HEK293T (cell line): ENCODE results near the gene NFYC.
"Not testable (repeated sequence)": the region's sequence is repeated elsewhere in the genome, so short reads cannot be mapped to it uniquely, and the experiment has no call there.

ENCODE experiments used
- CTCF ChIA-PET: fragments of 350-600 bp; formaldehyde crosslinking; extraction: SDS; loops from one replicate; lab custom pipeline; 2021; ENCODE audit warnings: antibody characterized with exemption, inconsistent platforms; lab: Yijun Ruan, JAX
- POLR2A ChIA-PET: fragments of 350-600 bp; formaldehyde crosslinking; extraction: SDS; loops from one replicate; lab custom pipeline; 2020; ENCODE audit warnings: antibody characterized with exemption, inconsistent platforms; lab: Yijun Ruan, JAX
- DNase-seq: peaks from one replicate; pipeline ENCODE4 v3.0.0; 2012; ENCODE audit warnings: mixed read lengths; ENCODE audit errors: extremely low spot score
- ARNT ChIP-seq: fragments of 450-650 bp; IDR thresholded peaks from 2 replicates; pipeline ENCODE4 v1.6.1; 2017; ENCODE audit warnings: mild to moderate bottlenecking
- BHLHE40 ChIP-seq: fragments of 450-650 bp; IDR thresholded peaks from 2 replicates; pipeline ENCODE4 v1.6.1; 2016; ENCODE audit warnings: mild to moderate bottlenecking, moderate library complexity, borderline replicate concordance
- CTBP1 ChIP-seq: fragments of 450-650 bp; IDR thresholded peaks from 2 replicates; pipeline ENCODE4 v1.6.1; 2016; ENCODE audit warnings: borderline replicate concordance
- ELF4 ChIP-seq: fragments of 450-650 bp; IDR thresholded peaks from 2 replicates; pipeline ENCODE4 v1.6.1; 2017; ENCODE audit warnings: antibody characterized with exemption
- FOXA1 ChIP-seq: fragments of 450-650 bp; IDR thresholded peaks from 2 replicates; pipeline ENCODE4 v1.6.1; 2016; ENCODE audit warnings: mild to moderate bottlenecking
- FOXK2 ChIP-seq: fragments of 450-650 bp; IDR thresholded peaks from 2 replicates; pipeline ENCODE4 v1.6.1; 2016; ENCODE audit warnings: mild to moderate bottlenecking
- FOXM1 ChIP-seq: fragments of 450-650 bp; IDR thresholded peaks from 2 replicates; pipeline ENCODE4 v1.6.1; 2017; ENCODE audit warnings: mild to moderate bottlenecking, borderline replicate concordance
- HDGF ChIP-seq: fragments of 450-650 bp; IDR thresholded peaks from 2 replicates; pipeline ENCODE4 v1.6.1; 2017; ENCODE audit warnings: antibody characterized with exemption, borderline replicate concordance
- L3MBTL2 ChIP-seq: fragments of 450-650 bp; conservative IDR thresholded peaks from 2 replicates; pipeline ENCODE4 v1.6.1; 2016; ENCODE audit warnings: mild to moderate bottlenecking
- LEF1 ChIP-seq: fragments of 450-650 bp; IDR thresholded peaks from 2 replicates; pipeline ENCODE4 v1.6.1; 2017; ENCODE audit warnings: mild to moderate bottlenecking, borderline replicate concordance
- NFRKB ChIP-seq: fragments of 450-650 bp; IDR thresholded peaks from 2 replicates; pipeline ENCODE4 v1.6.1; 2016; ENCODE audit warnings: mild to moderate bottlenecking, moderate library complexity
- SP1 ChIP-seq: fragments of 450-650 bp; IDR thresholded peaks from 2 replicates; pipeline ENCODE4 v1.6.1; 2017
- SUZ12 ChIP-seq: fragments of 450-650 bp; IDR thresholded peaks from 2 replicates; pipeline ENCODE4 v1.6.1; 2016; ENCODE audit warnings: mild to moderate bottlenecking
- TARDBP ChIP-seq: fragments of 450-650 bp; IDR thresholded peaks from 2 replicates; pipeline ENCODE4 v1.6.1; 2016
- ZNF384 ChIP-seq: fragments of 450-650 bp; IDR thresholded peaks from 2 replicates; pipeline ENCODE4 v1.6.1; 2016
- TF ChIP-seq, protein P1 (sequence below): fragments of 450-650 bp; IDR thresholded peaks from 2 replicates; pipeline ENCODE4 v1.6.1; 2016

NFYC gene

DNA sequence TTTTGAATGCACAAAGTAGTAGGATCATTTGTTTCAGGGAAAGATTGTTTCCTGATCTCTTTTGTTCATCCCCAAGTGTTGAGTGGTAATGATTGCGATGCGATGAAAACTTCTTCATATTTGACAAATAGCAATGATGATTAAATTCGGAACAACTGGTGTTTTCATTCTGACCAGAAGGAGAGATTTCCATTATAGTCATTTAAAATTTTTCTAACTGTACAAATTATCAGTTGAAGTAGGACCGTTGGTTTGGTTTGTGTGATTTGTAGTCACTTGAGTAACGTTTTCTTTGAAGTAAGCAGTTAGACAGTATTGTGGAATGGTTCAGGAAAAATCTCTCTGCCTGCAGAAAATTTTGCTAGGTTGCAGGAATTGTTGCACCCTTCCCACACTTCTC lies 5.9 kb downstream of the NFYC start:
- POLR2A ChIA-PET, result no interaction called here
- DNase-seq, result no peak
- CTCF ChIA-PET, result no interaction called here
- no peak for TF ChIP-seq SUZ12
- TF ChIP-seq FOXK2, result no peak
- TF ChIP-seq FOXM1, result no peak

DNA sequence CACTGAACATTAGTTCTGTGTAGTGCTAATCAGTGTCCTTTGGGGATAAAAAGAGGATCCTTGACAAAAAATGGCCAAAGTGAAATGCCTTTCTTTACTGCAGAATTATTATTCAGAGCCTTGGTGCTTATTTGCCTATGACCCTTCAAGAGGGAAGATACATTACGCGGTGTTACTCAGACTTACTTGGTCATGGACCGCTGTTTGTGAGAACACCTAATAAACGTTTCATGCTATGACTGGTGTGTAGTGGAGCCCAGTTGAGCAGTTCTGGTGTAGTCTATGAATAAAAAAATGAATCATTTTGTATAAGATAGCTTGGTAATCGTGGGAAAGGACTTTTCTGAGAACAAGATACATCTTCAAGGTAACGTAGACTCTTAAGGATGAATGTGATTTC lies 8.3 kb downstream of the NFYC start:
- TF ChIP-seq SUZ12 (no peak), ARNT (no peak), FOXK2 (no peak), FOXA1 (no peak), FOXM1 (no peak), SP1 (no peak), L3MBTL2 (no peak), NFRKB (no peak), ZNF384 (no peak)
- TF ChIP-seq, protein P1, sequence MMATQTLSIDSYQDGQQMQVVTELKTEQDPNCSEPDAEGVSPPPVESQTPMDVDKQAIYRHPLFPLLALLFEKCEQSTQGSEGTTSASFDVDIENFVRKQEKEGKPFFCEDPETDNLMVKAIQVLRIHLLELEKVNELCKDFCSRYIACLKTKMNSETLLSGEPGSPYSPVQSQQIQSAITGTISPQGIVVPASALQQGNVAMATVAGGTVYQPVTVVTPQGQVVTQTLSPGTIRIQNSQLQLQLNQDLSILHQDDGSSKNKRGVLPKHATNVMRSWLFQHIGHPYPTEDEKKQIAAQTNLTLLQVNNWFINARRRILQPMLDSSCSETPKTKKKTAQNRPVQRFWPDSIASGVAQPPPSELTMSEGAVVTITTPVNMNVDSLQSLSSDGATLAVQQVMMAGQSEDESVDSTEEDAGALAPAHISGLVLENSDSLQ, result no peak
- ChIA-PET POLR2A (interaction anchor here (1.0 to 5.7 kb wide), 2 partner anchors 7 to 19 kb away, joined by 3 to 83 read pairs; partner anchors contain the start of gene NFYC), CTCF (no interaction called here)
- DNase-seq, result no peak

DNA sequence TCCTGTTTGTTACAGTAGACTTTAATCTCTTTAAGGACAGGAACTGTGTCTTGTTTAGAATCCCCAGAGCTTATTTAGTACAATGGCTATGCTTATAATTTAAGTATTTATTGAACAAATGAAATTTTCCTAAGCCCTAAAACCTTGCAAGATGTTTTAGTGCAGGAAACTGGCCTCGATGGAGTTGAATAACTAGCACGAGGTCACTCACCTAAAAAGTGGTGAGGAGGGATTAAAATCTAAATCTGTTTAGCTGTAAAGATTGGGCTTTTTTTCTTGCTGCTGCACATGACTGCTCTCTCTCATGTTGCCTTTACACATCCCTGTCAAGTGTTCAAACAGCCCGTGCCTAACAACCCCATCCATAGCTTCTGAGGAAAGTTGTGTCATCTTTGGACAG lies 10.2 kb downstream of the NFYC start:
- no peak for DNase-seq
- TF ChIP-seq SP1 (no peak), FOXM1 (no peak), HDGF (no peak), ARNT (no peak), SUZ12 (no peak), FOXA1 (no peak), CTBP1 (no peak), NFRKB (no peak), LEF1 (no peak), FOXK2 (no peak), BHLHE40 (no peak), L3MBTL2 (no peak), ELF4 (no peak), ZNF384 (no peak), TARDBP (no peak)
- TF ChIP-seq, protein P1, result no peak
- ChIA-PET POLR2A (interaction anchor here (5.7 kb wide), 1 partner anchor 9 kb away, joined by 83 read pairs; the partner anchor contains the start of gene NFYC), CTCF (interaction anchor here (0.9 kb wide), 1 partner anchor 131 kb away, joined by 3 read pairs; no protein-coding TSS in a partner anchor)

DNA sequence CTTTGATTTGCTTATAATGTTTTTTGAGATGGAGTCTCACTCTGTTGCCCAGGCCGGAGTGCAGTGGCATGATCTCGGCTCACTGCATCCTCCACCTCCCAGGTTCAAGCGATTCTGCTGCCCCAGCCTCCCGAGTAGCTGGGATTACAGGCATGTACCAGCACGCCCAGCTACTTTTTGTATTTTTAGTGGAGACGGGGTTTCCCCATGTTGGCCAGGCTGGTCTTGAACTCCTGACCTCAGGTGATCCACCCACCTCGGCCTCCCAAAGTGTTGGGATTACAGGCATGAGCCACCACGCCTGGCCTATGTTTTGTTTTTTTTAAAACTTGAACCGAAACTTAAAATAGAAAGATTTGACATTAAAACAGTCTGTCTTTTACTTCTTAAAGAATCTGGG lies 11.3 kb downstream of the NFYC start:
- not testable (repeated sequence) for DNase-seq
- ChIA-PET CTCF (interaction anchor here (0.6 kb wide), 1 partner anchor 11 kb away, joined by 3 read pairs; no protein-coding TSS in a partner anchor), POLR2A (interaction anchor here (5.7 kb wide), 1 partner anchor 10 kb away, joined by 83 read pairs; the partner anchor contains the start of gene NFYC)

DNA sequence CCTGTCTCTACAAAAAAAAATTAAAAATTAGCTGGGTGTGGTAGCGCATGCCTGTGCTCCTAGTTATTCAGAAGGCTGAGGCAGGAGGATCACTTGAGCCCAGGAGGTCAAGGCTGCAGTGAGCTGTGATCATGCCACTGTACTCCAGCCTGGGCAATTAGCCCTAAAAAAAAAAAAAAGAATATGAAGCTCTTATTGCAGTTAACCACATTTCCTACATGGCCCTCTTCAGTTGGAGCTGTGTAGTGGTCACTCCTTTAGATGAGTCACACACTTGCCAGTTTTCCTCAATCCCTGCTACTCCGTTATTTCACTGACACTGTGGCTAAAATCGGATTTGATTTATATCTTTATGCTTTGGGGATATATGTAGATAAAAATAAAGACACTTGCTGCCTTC lies 11.8 kb downstream of the NFYC start:
- no peak for DNase-seq
- ChIA-PET POLR2A (interaction anchor here (0.7 to 5.7 kb wide), 2 partner anchors 11 to 52 kb away, joined by 3 to 83 read pairs; partner anchors contain the start of gene NFYC), CTCF (interaction anchor here (0.6 kb wide), 1 partner anchor 11 kb away, joined by 3 read pairs; no protein-coding TSS in a partner anchor)
- peak; percentile 43; the same call in 1 of the 2 replicates for TF ChIP-seq ZNF384
- no peak for TF ChIP-seq FOXM1
- TF ChIP-seq, protein P1, result peak; percentile 16; the same call in 1 of the 2 replicates
- no peak for TF ChIP-seq L3MBTL2
- no peak for TF ChIP-seq LEF1
- no peak for TF ChIP-seq FOXA1
- no peak for TF ChIP-seq CTBP1
- no peak for TF ChIP-seq FOXK2
- no peak for TF ChIP-seq ARNT
- no peak for TF ChIP-seq HDGF
- no peak for TF ChIP-seq TARDBP
- TF ChIP-seq NFRKB, result no peak
- TF ChIP-seq ELF4, result no peak
- no peak for TF ChIP-seq SP1

DNA sequence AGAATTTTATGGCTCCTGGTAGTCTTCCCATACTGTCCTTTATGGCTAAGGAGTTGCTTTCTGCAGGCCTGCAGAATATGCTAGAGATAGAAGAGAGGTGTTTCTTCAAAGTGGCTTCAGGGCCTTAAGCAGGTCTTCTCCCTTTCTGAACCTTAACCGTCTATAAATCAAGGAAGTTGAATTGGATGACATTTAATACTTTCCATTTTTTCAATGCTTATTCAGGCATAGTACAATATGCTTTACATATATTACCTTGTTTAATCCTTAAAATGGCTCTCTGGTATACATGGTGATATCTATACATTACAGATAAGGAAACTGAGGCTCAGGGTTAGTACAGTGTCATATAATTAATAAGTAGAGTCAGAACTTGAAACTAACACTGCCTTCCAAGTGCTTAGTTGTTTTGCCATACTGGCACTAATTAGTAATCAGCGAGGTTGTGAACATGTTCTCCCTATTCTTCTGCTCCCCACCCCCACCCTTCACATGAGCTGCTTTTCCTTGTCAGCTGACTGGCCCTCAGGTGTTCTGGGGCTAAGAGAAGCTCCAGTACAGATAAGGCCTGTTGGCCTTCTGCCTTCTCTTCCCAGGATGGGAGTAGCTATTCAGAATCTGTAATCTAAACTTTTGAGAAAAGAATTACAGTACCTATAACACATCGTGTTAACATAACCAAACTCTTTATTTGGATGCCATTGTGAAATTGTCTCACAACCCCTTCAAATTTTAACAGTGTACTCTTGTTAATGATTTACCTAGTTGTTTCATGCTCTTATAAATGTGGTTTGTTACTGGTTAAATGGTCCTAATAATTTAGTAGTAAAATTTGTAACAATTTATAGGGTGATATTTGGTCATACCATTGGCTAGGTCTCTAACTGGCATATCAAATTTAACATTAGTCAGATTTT lies 13.6 kb downstream of the NFYC start:
- POLR2A ChIA-PET, result interaction anchor here (0.6 to 5.7 kb wide), 3 partner anchors 13 to 24 kb away, joined by 4 to 83 read pairs (median 25); partner anchors contain the start of gene NFYC
- DNase-seq, result no peak
- CTCF ChIA-PET, result interaction anchor here (1.6 kb wide), 1 partner anchor 13 kb away, joined by 4 read pairs; the partner anchor contains the start of gene NFYC
- TF ChIP-seq ZNF384, result no peak
- TF ChIP-seq CTBP1, result no peak
- no peak for TF ChIP-seq NFRKB
- no peak for TF ChIP-seq L3MBTL2
- TF ChIP-seq, protein P1, result no peak; the same call in 1 of the 2 replicates
- TF ChIP-seq LEF1, result no peak
- no peak for TF ChIP-seq ARNT
- TF ChIP-seq ELF4, result no peak
- no peak for TF ChIP-seq TARDBP
- TF ChIP-seq SP1, result no peak
- no peak for TF ChIP-seq SUZ12
- TF ChIP-seq FOXK2, result no peak
- TF ChIP-seq FOXA1, result no peak
- no peak for TF ChIP-seq FOXM1
- no peak for TF ChIP-seq HDGF
- TF ChIP-seq BHLHE40, result no peak
